H1 (cell line): Measurements from ENCODE around the gene BRD9.
"Not testable (repeated sequence)": the region's sequence is repeated elsewhere in the genome, so short reads cannot be mapped to it uniquely, and the experiment has no call there.

Source experiments
- ATF3 ChIP-seq: IDR thresholded peaks from 2 replicates; pipeline ENCODE4 v1.6.1; 2011; ENCODE audit warnings: low read depth, mild to moderate bottlenecking, low read length; ENCODE audit not compliant: insufficient read depth
- CTCF ChIP-seq, 3 experiments: IDR thresholded peaks; 1 replicate in 2 of 3; 2 replicates in 1 of 3; pipeline versions ENCODE4 v1.5.1 to v1.6.1; 2011; ENCODE audit warnings: low read length in 3 of 3, mild to moderate bottlenecking in 3 of 3, inconsistent platforms in 2 of 3, low read depth in 1 of 3, moderate library complexity in 1 of 3; ENCODE audit not compliant: insufficient read depth in 1 of 3; ENCODE audit errors: control extremely low read depth in 1 of 3
- E2F6 ChIP-seq: IDR thresholded peaks from 2 replicates; pipeline ENCODE4 v1.6.1; 2012; ENCODE audit warnings: inconsistent platforms
- EGR1 ChIP-seq: IDR thresholded peaks from 2 replicates; pipeline ENCODE4 v1.6.1; 2011; ENCODE audit warnings: low read depth, low read length, borderline replicate concordance
- EZH2 ChIP-seq: fragments of 200-600 bp; sonication (generic); IDR thresholded peaks from 2 replicates; pipeline ENCODE4 v1.7.1; 2012; ENCODE audit warnings: low read depth, mild to moderate bottlenecking, moderate library complexity, low read length, inconsistent platforms; ENCODE audit not compliant: severe bottlenecking
- GABPA ChIP-seq: IDR thresholded peaks from 2 replicates; pipeline ENCODE4 v1.6.1; 2011; ENCODE audit warnings: mild to moderate bottlenecking, low read length, moderate library complexity, borderline replicate concordance; ENCODE audit not compliant: insufficient read depth
- GTF2F1 ChIP-seq: IDR thresholded peaks from 2 replicates; pipeline ENCODE4 v1.6.1; 2012; ENCODE audit warnings: low read depth, low read length, improper control_type of control experiment, borderline replicate concordance
- KDM5A ChIP-seq: fragments of 200-600 bp; IDR thresholded peaks from 2 replicates; pipeline ENCODE4 v1.7.1; 2012; ENCODE audit warnings: mild to moderate bottlenecking, low read length, inconsistent platforms, mixed read lengths
- POLR2AphosphoS5 ChIP-seq: IDR thresholded peaks from 2 replicates; pipeline ENCODE4 v1.6.1; 2011; ENCODE audit warnings: low read depth, low read length
- POU5F1 ChIP-seq: IDR thresholded peaks from 2 replicates; pipeline ENCODE4 v1.6.1; 2011; ENCODE audit warnings: low read depth, mild to moderate bottlenecking, low read length, moderate library complexity
- SP1 ChIP-seq: IDR thresholded peaks from 2 replicates; pipeline ENCODE4 v1.6.1; 2011; ENCODE audit warnings: low read depth, low read length
- TCF12 ChIP-seq: IDR thresholded peaks from 2 replicates; pipeline ENCODE4 v1.6.1; 2011; ENCODE audit warnings: low read depth, mild to moderate bottlenecking, low read length
- YY1 ChIP-seq: IDR thresholded peaks from 2 replicates; pipeline ENCODE4 v1.6.1; 2011; ENCODE audit warnings: low read depth, mild to moderate bottlenecking, low read length
- TF ChIP-seq, protein P1 (sequence below): IDR thresholded peaks from 2 replicates; pipeline ENCODE4 v1.6.1; 2012; ENCODE audit warnings: inconsistent platforms

DNA sequence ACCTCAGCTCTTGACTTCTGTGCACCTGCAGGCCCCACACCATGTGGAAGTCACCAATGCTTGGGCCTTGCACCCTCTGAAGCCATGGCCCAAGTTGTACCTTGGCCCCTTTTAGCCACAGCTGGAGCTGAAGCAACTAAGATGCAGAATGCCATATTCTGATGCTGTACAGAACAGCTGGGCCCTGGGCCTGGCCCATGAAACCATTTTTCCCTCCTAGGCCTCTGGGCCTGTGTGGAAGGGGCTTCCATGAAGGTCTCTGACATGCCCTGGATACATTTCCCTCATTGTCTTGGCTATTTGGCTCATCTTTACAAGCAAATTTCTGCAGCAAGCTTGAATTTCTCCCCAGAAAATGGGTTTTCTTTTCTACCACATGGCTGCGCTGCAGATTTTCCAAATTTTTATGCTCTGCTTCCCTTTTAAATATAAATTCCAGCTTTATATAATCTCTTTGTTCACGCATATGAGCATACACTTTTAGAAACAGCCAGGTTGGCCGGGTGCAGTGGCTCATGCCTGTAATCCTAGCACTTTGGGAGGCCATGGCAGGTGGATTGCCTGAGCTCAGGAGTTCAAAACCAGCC, 41.9 kb upstream of the BRD9 start:
- not testable (repeated sequence) for TF ChIP-seq CTCF (IDR thresholded peaks at IDR 0.05; ENCODE audit: control extremely low read depth in 1 of 3, insufficient read depth in 1 of 3, low read depth in 1 of 3, low read length in 3 of 3); POLR2AphosphoS5; POU5F1; KDM5A; GABPA; GTF2F1; SP1; E2F6; TCF12; EGR1; ATF3; EZH2; YY1
- TF ChIP-seq, protein P1, sequence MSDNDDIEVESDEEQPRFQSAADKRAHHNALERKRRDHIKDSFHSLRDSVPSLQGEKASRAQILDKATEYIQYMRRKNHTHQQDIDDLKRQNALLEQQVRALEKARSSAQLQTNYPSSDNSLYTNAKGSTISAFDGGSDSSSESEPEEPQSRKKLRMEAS, result not testable (repeated sequence)
